Embryonic facial prominence (tissue), 1 donor: ENCODE measurements around the gene PLEKHA8.

Experiments used
- DNase-seq: peaks from one replicate; pipeline ENCODE4 v3.0.0-alpha.2; 2016; ENCODE audit errors: extremely low spot score

The PLEKHA8 gene

GRCh38 chr7:30146127-30146612 is 118.0 kb downstream of the PLEKHA8 start:
- DNase-seq, result no peak

DNA sequence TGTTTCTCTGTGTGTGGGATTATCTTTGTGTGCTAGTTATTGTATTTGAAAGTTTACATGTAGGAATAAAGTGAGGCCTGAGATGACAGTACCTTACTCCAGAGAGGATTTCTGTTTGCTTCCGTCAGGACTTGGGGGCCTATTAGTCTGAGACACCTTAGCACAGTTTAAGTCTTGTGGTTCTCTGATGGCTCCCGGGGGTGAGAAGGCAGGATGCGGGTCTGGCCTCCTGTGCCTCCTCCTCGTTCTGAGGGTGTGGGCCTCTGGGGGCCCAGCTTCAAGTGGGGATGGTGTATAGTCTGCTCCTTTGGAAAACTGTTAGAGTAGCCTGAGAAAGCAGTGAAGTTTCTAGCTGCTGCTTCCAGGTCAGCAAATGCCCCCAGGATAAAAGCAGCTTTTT is 119.0 kb downstream of the PLEKHA8 start:
- DNase-seq, result no peak

DNA sequence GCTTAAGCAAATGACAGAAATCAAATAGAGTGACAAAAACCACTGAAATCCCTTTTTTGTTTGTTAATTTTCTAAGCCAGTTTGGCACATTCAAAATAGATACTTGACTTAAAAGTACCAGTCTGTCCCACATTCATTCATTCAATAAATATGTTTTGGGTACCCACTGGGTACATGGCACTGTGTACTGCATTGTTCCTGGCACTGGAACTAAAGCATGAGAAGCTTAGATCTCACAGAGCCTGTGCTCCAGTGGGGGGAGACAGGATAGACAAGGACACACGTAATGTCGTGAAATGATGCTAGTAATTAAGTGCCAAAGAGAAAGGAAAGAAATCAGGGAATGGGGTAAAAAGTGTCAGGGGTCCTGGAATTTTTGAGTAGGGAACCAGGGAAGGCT is 119.6 kb downstream of the PLEKHA8 start:
- DNase-seq, result no peak

DNA sequence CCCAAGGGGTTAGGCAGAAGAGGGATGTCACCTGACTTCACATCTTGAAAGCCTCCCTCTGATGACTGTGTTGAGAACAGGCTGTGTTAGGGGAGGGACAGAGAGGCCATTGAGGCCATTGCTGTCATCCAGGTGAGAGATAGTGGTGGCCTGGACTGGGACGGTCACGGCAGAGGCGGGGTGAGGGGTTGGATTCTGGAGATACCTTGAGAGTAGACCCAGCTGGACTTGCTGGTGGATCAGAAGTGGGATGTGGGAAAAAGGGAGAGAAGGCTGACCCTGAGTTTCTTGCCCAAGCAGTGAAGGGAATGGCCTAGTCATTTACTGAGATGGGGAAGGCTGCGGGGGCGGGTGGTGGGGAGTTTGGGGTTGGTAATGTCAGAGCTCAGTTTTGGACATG is 120.2 kb downstream of the PLEKHA8 start:
- no peak for DNase-seq

- no peak for DNase-seq
Measured at GRCh38 chr7:30148951-30149459, 120.8 kb downstream of the PLEKHA8 start.

DNA sequence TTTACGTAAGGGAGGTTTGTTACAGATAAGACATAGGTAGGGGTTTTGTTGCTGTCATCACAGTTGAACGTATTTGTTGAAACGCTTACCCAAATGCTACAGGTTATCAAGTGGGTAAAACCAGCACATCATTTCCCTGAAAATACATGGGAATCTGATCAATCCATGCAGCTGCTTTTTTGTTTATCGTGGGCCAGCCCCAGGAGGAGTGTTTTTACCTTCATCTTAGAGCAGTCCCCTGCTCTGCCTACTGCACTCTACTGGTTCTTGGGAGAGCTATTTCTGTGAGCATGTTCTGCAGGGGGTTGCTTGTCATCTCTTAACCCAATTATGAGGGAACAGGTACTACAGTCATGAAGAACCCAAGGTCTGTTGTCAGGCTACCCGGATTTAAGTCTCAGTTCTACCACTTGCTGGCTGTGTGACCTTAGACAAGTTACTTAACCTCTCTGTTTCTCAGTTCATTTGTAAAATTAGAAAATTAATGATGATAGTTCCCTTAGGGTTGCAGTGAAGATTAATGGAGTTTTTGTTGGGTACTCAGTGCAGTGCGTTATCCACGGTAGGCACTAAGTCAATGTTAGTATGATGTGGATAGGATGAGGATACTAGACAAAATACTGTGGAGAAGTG is 121.5 kb downstream of the PLEKHA8 start:
- DNase-seq, result no peak

DNA sequence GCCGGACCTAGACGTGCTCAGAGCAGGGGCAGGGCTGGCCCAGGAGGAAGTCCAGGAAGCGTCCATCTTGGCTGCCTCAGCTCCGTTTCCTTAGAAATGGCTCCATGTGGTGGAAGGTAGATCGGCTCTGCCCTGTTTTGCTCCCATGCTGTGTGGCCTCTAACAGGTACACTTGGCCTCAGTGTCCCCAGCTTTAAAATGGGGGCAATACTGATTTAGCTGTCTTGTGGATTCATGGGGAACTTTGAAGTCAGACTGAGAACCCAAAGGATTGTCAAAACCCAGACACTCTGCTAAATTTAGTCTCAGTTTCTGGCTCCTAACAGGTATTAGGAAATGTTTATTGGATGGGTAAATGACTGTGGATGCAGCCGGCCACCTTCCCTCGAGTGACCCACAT is 122.5 kb downstream of the PLEKHA8 start:
- no peak for DNase-seq

- DNase-seq, result no peak
Measured at GRCh38 chr7:30154111-30154587, 125.9 kb downstream of the PLEKHA8 start.

GRCh38 chr7:30155481-30155880 is 127.3 kb downstream of the PLEKHA8 start:
- no peak for DNase-seq

GRCh38 chr7:30157204-30157603 is 129.0 kb downstream of the PLEKHA8 start:
- no peak for DNase-seq

DNA sequence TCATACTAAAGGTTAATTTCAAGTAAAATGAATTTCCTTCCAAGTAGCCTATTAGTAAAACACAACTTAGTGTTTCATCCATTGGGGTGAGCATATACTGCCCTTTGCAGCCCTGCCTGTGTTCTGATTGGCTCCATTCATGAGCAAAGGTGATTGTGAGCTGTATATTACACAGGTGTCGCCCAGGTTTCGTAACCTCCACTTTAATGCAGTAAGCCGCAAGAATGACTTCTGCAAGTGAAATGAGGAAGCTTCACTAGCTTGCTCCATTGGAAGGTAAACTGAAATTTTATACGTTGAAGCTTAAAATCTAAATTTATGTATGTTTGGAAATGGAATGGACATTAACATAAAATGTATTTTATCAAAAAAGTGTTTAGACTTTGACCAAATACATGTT is 131.0 kb downstream of the PLEKHA8 start:
- no peak for DNase-seq

GRCh38 chr7:30159698-30160143 is 131.5 kb downstream of the PLEKHA8 start:
- no peak for DNase-seq

DNA sequence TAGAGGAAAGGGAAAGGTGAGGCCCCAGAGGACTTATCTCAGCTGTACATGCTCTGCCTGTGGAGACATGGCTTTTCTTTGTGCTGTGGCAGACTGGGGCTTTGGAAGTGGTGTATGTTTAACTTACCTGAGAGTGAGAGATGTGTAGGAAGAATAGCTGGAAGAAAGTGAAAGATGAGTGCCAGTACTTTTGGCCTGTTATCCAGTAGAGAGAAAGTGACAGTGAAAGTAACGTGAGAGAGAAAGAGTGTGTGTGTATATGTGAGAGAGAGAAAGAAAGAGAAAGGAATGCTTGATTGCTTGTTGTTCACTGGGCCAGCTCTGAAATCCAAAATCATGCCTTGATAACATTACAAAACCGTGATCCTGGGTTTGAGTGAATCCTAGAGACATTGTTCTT is 132.1 kb downstream of the PLEKHA8 start:
- no peak for DNase-seq

- no peak for DNase-seq
Measured at GRCh38 chr7:30162133-30162532, 133.9 kb downstream of the PLEKHA8 start.

GRCh38 chr7:30162622-30163124 is 134.5 kb downstream of the PLEKHA8 start:
- DNase-seq, result no peak

DNA sequence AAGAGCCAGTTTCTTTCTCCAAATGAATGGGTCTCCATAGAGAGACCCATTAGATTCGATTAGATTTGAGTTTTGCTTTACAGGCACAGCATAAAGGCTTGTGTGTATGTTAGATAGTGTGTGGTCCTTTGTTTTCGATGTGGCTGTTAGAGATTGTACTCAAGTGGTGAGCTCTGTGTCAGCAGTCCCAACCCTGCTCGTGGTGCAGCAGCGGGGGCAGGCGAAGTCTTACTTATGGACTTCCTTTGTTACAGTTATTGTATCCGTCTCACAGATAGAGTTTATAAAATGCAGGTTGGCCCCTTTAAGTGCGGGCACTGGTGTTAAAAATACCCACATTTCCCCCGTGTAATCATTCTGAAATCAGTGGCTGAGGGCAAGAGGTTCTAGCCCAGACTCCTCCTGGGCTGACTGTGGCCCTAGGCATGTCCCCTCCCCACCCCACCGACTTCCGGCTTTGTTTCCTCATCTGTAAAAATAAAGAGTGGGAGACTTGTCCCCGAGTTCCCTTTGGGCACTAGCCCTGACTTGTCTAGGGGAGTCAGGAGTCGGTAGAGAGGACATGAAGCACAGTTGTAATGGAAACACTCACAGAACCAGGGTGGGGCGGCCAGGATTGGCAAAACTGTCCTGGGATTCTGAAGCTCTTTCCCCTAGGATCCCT is 135.2 kb downstream of the PLEKHA8 start:
- DNase-seq, result no peak

GRCh38 chr7:30164567-30164966 is 136.4 kb downstream of the PLEKHA8 start:
- DNase-seq, result no peak

DNA sequence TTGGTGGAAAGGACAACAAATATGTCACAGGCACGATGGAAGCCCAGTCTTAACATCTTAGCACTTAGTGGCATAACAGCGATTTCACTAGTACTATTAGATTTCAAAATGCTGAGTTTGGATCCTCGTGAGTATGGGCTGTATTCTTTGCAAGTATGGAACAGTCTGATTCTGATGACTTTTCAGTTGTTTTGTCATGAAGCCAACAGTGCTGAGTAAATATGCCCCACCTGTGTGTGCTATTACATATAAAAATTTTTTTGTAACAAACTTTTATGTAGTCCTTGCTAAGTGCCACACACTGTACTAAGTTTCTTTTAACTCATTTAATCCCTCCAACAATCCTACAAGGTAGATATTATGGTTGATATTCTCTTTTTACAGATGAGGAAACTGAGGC is 137.4 kb downstream of the PLEKHA8 start:
- no peak for DNase-seq

- peak; percentile 58 for DNase-seq
Measured at GRCh38 chr7:30166155-30166840, 138.1 kb downstream of the PLEKHA8 start.

- no peak for DNase-seq
Measured at GRCh38 chr7:30166841-30167235, 138.6 kb downstream of the PLEKHA8 start.

DNA sequence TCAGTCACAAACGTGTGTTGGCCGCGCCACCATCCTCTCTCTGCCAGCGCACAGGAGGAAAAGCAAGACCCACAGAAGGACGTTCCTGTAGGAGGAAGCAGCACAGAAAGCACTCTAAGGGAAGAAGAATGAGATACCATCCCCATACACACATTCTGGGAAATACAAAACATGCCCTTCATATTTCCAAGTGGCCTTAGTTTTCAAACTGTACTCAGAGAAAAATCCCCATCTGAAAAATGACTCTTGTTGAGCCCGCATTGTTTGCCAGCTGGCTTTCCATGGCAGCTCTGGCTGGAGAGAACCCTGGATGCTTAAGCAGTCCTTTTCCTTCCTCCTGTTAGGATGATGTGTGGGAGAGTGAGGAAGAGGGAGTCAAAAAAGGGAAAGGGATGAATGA is 139.7 kb downstream of the PLEKHA8 start:
- DNase-seq, result no peak

DNA sequence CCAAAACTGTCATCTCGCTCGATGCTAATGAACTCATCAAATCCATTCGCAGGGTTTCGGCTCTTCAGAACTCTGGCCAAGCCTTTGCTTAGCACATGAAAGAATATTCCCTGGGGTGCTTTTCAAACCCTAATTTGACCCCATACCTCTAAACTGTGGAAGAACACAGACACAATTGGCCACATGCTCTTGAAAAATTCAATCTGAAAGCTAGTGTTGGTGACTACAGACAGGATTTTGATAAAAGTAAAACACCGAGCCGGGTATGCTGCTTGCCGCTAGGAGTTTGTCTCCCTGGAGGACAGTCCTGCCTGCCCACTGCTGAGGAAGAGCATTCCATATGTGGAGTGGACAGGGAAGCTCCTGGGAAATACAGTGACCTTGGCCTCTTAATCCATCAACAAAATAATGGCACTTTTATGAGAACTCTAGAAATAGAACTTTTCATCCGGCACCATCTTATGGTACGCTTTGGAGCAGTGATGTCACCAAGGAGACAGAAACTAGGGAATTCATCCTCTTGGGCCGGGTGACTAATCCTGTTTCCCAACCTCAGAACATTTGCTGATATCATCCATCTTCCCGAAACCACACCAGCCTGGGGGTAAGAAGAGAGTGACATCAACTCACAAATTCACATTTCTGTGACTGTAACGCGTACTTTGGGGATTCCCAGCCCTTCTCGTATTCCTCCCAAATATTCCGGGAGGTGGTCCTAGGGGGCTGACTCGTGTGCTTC is 140.8 kb downstream of the PLEKHA8 start:
- no peak for DNase-seq
